Adipose tissue (tissue), 3 donors: ENCODE results near the gene SLFN12. TPM values are rescaled to one million over a fixed set of nuclear protein-coding genes. Genes with fewer than 3 reads are reported as not detected.

Experiments used
- H3K27ac ChIP-seq: one replicate; pipeline ENCODE4 v1.5.1; 2013; ENCODE audit warnings: low read depth, low read length
- WGBS, 3 donors: extraction: QIAGEN DNeasy Blood & Tissue Kit; methylation state at CpG; one replicate each; pipeline ENCODE4 v1.1.7; 2013; 5-methylcytosine and 5-hydroxymethylcytosine counted together
- polyA plus RNA-seq, 3 donors: library from polyadenylated mRNA; stranded (reverse); fragments of 200-250 nt; gene quantifications; one replicate each; pipeline ENCODE4 v1.2.3, GENCODE V29; 2013
- donor health status: healthy with polysubstance abuse.
- donor health status: Bipolar disorder and iron deficiency.
- donor health status: healthy.

Gene SLFN12
- polyA plus RNA-seq, 3 donors: 0.49 to 10.1 (median 4.4) TPM

DNA sequence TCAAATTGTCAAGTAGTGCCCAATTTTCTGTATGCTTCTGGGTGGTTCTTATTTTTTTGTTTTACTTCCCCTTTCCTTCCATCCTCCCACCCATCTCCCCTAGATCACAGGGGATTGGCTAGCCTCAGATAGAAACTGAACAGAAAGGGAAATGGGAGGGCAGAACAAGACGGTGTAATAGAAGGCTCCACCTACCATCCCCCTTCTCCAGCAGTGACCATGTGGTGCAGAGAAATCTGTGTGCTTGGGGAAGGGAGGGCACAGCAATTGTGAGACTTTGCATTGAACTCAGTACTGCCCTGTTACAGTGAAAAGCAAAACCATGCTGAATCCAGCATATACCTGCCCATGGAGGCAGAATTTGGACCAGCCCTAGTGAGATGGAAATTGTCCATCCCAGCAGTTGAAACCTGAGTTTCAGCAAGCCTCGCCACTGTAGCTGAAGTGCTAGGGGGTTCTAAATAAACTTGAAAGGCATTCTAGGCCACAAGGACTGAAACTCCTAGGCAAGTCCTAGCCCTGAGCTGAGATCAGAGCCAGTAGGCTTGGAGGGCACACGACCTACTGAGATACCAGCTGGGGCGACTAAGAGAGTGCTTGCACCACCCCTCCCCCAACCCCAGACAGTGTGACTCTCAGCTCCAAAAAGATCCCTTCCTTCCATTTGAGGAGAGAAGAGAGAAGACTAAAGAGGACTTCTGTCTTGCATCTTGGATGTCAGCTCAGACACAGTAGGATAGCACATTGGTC, 64.0 kb downstream of the SLFN12 start:
- 43 to 59% (median 59%) methylated on average over 4 of the region's 4 CpGs for WGBS, 3 donors
- H3K27ac ChIP-seq: no peak overlapping the region

DNA sequence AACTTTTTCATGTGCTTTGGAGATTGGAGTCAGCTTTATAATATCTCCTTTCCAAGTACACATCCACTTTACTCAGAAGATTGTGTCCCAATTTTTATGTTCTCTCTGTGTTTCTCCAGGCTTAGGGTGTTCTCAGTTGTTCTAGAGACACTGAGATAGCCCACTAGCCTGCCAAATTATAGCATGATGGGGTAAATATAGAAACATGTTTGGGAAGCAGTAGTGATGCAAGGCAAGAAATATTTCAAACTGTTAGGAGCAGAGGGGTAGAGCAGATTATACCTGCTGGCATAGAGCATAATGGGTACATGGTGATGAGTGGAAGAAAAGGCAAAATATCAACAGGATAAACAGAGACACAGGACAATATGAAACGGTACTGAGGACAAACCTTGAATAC, 71.3 kb downstream of the SLFN12 start:
- no peak overlapping the region for H3K27ac ChIP-seq
- WGBS, 3 donors: 33 to 67% (median 50%) methylated on average over 1 of the region's 1 CpG

Other genes starting within 250 kb of the SLFN12 start
- not detected for gene SLC35G3, start 238.1 kb downstream of the SLFN12 start, polyA plus RNA-seq
- gene SLFN5, start 189.4 kb downstream of the SLFN12 start, polyA plus RNA-seq: 10 to 100 TPM in 2 of 3 donors, 1 to 10 TPM in 1; 3.6 to 14.9 (median 11.9) TPM
- 10 to 100 TPM in 2 of 3 donors, 1 to 10 TPM in 1; 1.2 to 32.2 (median 19.2) TPM for gene SLFN11, start 58.9 kb downstream of the SLFN12 start, polyA plus RNA-seq
- gene SLFN13, start 16.3 kb upstream of the SLFN12 start, polyA plus RNA-seq: 1 to 10 TPM in 2 of 3 donors, under 1 TPM in 1; 0.49 to 1.7 (median 1.2) TPM
- under 1 TPM; 0.16 to 0.80 (median 0.79) TPM for gene SLFN12L, start 105.2 kb upstream of the SLFN12 start, polyA plus RNA-seq
- gene SLFN14, start 128.3 kb upstream of the SLFN12 start, polyA plus RNA-seq: under 1 TPM in 1 of 3 donors, not detected in 2; 0.11 TPM
- 1 to 10 TPM; 1.9 to 3.1 (median 3.0) TPM for gene PEX12, start 146.1 kb upstream of the SLFN12 start, polyA plus RNA-seq
- gene AP2B1, start 154.8 kb upstream of the SLFN12 start, polyA plus RNA-seq: 10 to 100 TPM; 23.5 to 48.2 (median 43.5) TPM